GM12878 (cell line): ENCODE results near the gene GMDS.

Source experiments
- CBX3 ChIP-seq: fragments of 200-600 bp; sonication (generic); IDR thresholded peaks from 2 replicates; pipeline ENCODE4 v1.6.1; 2016; ENCODE audit warnings: low read depth, borderline replicate concordance
- DPF2 ChIP-seq: fragments of 450-650 bp; IDR thresholded peaks from 2 replicates; pipeline ENCODE4 v1.6.1; 2017; ENCODE audit warnings: mild to moderate bottlenecking
- ESRRA ChIP-seq: IDR thresholded peaks from 2 replicates; pipeline ENCODE4 v1.6.1; 2012; ENCODE audit warnings: mild to moderate bottlenecking, low read length, improper control_type of control experiment
- HDAC2 ChIP-seq: fragments of 200-600 bp; sonication (generic); IDR thresholded peaks from 2 replicates; pipeline ENCODE4 v1.6.1; 2017
- NR2C2 ChIP-seq: IDR thresholded peaks from 2 replicates; pipeline ENCODE4 v1.6.1; 2011; ENCODE audit warnings: borderline replicate concordance, low read depth; ENCODE audit not compliant: control insufficient read depth, insufficient read length
- SP1 ChIP-seq: IDR thresholded peaks from one replicate; pipeline ENCODE4 v1.6.1; 2011; ENCODE audit warnings: low read depth, low read length
- ZSCAN29 ChIP-seq: fragments of 450-650 bp; IDR thresholded peaks from 2 replicates; pipeline ENCODE4 v1.6.1; 2017; ENCODE audit warnings: mild to moderate bottlenecking, moderate library complexity
- TF ChIP-seq, protein P1 (sequence below): IDR thresholded peaks from 2 replicates; pipeline ENCODE4 v1.6.1; 2012; ENCODE audit warnings: low read depth, low read length, improper control_type of control experiment
- TF ChIP-seq, protein P2 (sequence below): IDR thresholded peaks from 2 replicates; pipeline ENCODE4 v1.6.1; 2012; ENCODE audit warnings: low read depth, low read length, improper control_type of control experiment

DNA sequence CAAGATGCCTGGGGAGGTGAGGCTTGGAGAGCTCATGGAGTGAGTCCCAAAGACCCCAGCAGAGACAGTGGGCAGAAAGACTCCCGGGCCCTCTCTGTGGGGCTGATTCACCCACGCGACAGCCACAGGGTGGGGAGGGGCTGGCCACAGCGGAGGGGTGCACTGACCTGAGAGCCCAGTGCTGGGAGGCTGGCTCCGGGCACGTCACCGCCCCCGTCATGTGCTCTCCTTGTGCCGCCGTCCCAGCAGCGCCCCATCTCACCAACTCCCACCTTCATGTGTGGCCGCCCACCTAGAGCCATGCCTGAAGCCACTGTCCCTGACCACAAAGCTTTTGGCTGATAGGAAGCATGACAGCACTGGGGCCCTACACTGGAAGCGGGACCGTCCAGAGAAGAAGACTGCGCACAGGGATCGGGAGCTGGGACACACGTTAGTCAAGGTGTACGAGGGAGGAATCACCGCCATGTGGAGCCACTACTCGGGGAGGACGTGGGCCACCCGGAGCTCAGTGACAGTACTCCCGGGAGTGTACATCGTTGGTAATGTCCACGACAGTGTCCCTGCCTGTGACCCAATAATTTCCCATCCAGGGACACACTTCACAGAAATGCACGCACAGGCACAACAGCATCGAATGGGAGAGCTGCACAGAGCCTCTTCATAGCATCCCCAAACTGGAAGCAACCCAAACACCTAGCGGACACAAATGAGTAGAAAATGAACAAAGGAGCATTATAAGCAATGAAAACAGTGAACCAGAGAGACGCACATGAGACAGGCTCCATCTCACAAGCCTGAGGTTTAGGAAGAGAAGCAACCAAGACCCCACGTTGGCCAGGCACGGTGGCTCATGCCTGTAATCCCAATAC is 664.0 kb downstream of the GMDS start:
- TF ChIP-seq SP1 (no peak), DPF2 (no peak), ZSCAN29 (no peak), CBX3 (no peak), NR2C2 (no peak), HDAC2 (no peak), ESRRA (no peak)
- TF ChIP-seq, protein P1, sequence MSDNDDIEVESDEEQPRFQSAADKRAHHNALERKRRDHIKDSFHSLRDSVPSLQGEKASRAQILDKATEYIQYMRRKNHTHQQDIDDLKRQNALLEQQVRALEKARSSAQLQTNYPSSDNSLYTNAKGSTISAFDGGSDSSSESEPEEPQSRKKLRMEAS, result no peak
- TF ChIP-seq, protein P2, sequence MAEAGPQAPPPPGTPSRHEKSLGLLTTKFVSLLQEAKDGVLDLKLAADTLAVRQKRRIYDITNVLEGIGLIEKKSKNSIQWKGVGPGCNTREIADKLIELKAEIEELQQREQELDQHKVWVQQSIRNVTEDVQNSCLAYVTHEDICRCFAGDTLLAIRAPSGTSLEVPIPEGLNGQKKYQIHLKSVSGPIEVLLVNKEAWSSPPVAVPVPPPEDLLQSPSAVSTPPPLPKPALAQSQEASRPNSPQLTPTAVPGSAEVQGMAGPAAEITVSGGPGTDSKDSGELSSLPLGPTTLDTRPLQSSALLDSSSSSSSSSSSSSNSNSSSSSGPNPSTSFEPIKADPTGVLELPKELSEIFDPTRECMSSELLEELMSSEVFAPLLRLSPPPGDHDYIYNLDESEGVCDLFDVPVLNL, result no peak
